Keratinocyte (primary cell): ENCODE data around the gene CETN1. TPM values are rescaled to one million over a fixed set of nuclear protein-coding genes. Genes with fewer than 3 reads are reported as not detected.

Source experiments
- DNase-seq: peaks from one replicate; pipeline ENCODE4 v3.0.0-alpha.2; 2011; ENCODE audit warnings: low read depth, missing footprints, low spot score
- FAIRE-seq: peaks from 2 replicates; lab custom pipeline; 2011; peaks lifted over from hg19 to GRCh38; lab: Jason Lieb, UNC
- H2AFZ ChIP-seq: 2 replicates; pipeline ENCODE4 v1.6.0; 2012; ENCODE audit warnings: low read length, control low read depth, inconsistent platforms; ENCODE audit not compliant: control insufficient read depth
- H3K27ac ChIP-seq: 2 replicates; pipeline ENCODE4 v1.5.1; 2011; ENCODE audit warnings: low read length; ENCODE audit not compliant: control insufficient read depth, insufficient read depth
- H3K27me3 ChIP-seq: 3 replicates; pipeline ENCODE4 v1.6.0; 2011; ENCODE audit warnings: low read length; ENCODE audit not compliant: control insufficient read depth, insufficient read depth; ENCODE audit errors: extremely low read depth
- H3K36me3 ChIP-seq, 2 experiments: 2 replicates in 1 of 2; 3 replicates in 1 of 2; pipeline ENCODE4 v1.5.1; 2011; ENCODE audit warnings: low read length in 2 of 2, mild to moderate bottlenecking in 1 of 2; ENCODE audit not compliant: control insufficient read depth in 2 of 2, insufficient read depth in 2 of 2; ENCODE audit errors: extremely low read depth in 1 of 2
- H3K4me1 ChIP-seq: 3 replicates; pipeline ENCODE4 v1.5.1; 2011; ENCODE audit warnings: low read length; ENCODE audit not compliant: control insufficient read depth, insufficient read depth; ENCODE audit errors: extremely low read depth
- H3K4me2 ChIP-seq: 3 replicates; pipeline ENCODE4 v1.6.0; 2011; ENCODE audit warnings: low read depth, low read length; ENCODE audit not compliant: control insufficient read depth, insufficient read depth; ENCODE audit errors: extremely low read depth
- H3K4me3 ChIP-seq, 3 experiments: fragments of 200-600 bp in 1 of 3; sonication (generic) in 1 of 3; 2 replicates in 2 of 3; 3 replicates in 1 of 3; pipeline ENCODE4 v1.5.1; 2011 to 2016; ENCODE audit warnings: low read length in 3 of 3, mild to moderate bottlenecking in 3 of 3, control low read depth in 2 of 3, inconsistent platforms in 1 of 3, low read depth in 1 of 3, mixed read lengths in 1 of 3, mixed run types in 1 of 3, moderate library complexity in 1 of 3; ENCODE audit not compliant: control insufficient read depth in 2 of 3, insufficient read depth in 2 of 3; ENCODE audit errors: extremely low read depth in 1 of 3
- H3K79me2 ChIP-seq: 2 replicates; pipeline ENCODE4 v1.6.0; 2012; ENCODE audit warnings: low read length; ENCODE audit not compliant: control insufficient read depth, insufficient read depth
- H3K9ac ChIP-seq: 3 replicates; pipeline ENCODE4 v1.6.0; 2011; ENCODE audit warnings: low read length; ENCODE audit not compliant: control insufficient read depth, insufficient read depth; ENCODE audit errors: extremely low read depth
- H3K9me1 ChIP-seq: 3 replicates; pipeline ENCODE4 v1.6.0; 2011; ENCODE audit warnings: low read length; ENCODE audit not compliant: control insufficient read depth, insufficient read depth; ENCODE audit errors: extremely low read depth
- H3K9me3 ChIP-seq: 2 replicates; pipeline ENCODE4 v1.5.1; 2012; ENCODE audit warnings: low read depth, low read length; ENCODE audit not compliant: control insufficient read depth
- H4K20me1 ChIP-seq: 3 replicates; pipeline ENCODE4 v1.6.0; 2011; ENCODE audit warnings: low read length; ENCODE audit not compliant: control insufficient read depth, insufficient read depth; ENCODE audit errors: extremely low read depth
- CTCF ChIP-seq, 3 experiments: IDR thresholded peaks in 1 of 3; conservative IDR thresholded peaks in 1 of 3; optimal IDR thresholded peaks in 1 of 3; 2 replicates in 2 of 3; 3 replicates in 1 of 3; pipeline versions ENCODE3 to v1.5.1; 2011; ENCODE audit warnings: low read length in 3 of 3, mild to moderate bottlenecking in 3 of 3, moderate library complexity in 2 of 3, control low read depth in 1 of 3, inconsistent platforms in 1 of 3; ENCODE audit not compliant: insufficient read depth in 2 of 3; ENCODE audit errors: extremely low read depth in 1 of 3
- EZH2 ChIP-seq: IDR thresholded peaks from one replicate; pipeline ENCODE4 v1.6.1; 2012; ENCODE audit warnings: inconsistent platforms, mild to moderate bottlenecking, low read length, moderate library complexity
- dilution Hi-C: fragments of 300-500 bp; cut with MboI; formaldehyde crosslinking; loops from one replicate; pipeline ENCODE4 v1.7.0; 2020; ENCODE audit warnings: low sequenced_read_pairs; ENCODE audit not compliant: extremely low pct_ligation_motif_present
- polyA plus RNA-seq, 5 experiments: library from polyadenylated mRNA; depleted of rRNA in 3 of 5; stranded (reverse) in 3 of 5; stranded (forward) in 1 of 5; unstranded in 1 of 5; fragments of >200 nt; gene quantifications; 1 replicate in 1 of 5; 2 replicates in 3 of 5; 3 replicates in 1 of 5; pipeline versions ENCODE4 v1.2.1 to v1.2.3, GENCODE V29; 2011 to 2012; ENCODE audit warnings: missing spikeins in 2 of 5, low read depth in 1 of 5, low replicate concordance in 1 of 5

The CETN1 gene
- polyA plus RNA-seq, 1 donor (not counting 4 experiments of a cell fraction or from before 2014, with no cell fraction given) = not detected

- H3K4me2 ChIP-seq = no peak overlapping the region
- H3K9me1 ChIP-seq = no peaks in the 10 kb centered on the region
- dilution Hi-C loops = no loop called here
- H3K27me3 ChIP-seq = no peaks in the 10 kb centered on the region
- H3K4me1 ChIP-seq = no peaks in the 10 kb centered on the region
- H4K20me1 ChIP-seq = no peaks in the 10 kb centered on the region
- no peak for FAIRE-seq
- no peak overlapping the region for H2AFZ ChIP-seq
- H3K9me3 ChIP-seq = no peaks in the 10 kb centered on the region
- H3K4me3 ChIP-seq = no peak overlapping the region
- no peak overlapping the region for H3K9ac ChIP-seq
- no peak for TF ChIP-seq CTCF (optimal IDR thresholded peaks at IDR 0.05 in 1 of 3, IDR thresholded peaks at IDR 0.05 in 1 of 3, conservative IDR thresholded peaks at IDR 0.05 in 1 of 3; ENCODE audit: extremely low read depth in 1 of 3, insufficient read depth in 2 of 3, low read length in 3 of 3)
- no peak for TF ChIP-seq EZH2
- no peak overlapping the region for H3K27ac ChIP-seq
- no peaks in the 10 kb centered on the region for H3K79me2 ChIP-seq
- no peak for DNase-seq
- no peaks in the 10 kb centered on the region for H3K36me3 ChIP-seq
These were observed 7.9 kb upstream of the CETN1 start for GRCh38 chr18:572091-572830.

- H3K9me3 ChIP-seq = no peaks in the 10 kb centered on the region
- no peak overlapping the region for H3K27ac ChIP-seq
- H3K4me2 ChIP-seq = no peak overlapping the region
- no peaks in the 10 kb centered on the region for H3K9me1 ChIP-seq
- H3K27me3 ChIP-seq = no peaks in the 10 kb centered on the region
- H3K4me3 ChIP-seq = no peak overlapping the region
- no peak overlapping the region for H3K9ac ChIP-seq
- no peaks in the 10 kb centered on the region for H3K79me2 ChIP-seq
- TF ChIP-seq EZH2 (no peak), CTCF (optimal IDR thresholded peaks at IDR 0.05 in 1 of 3, IDR thresholded peaks at IDR 0.05 in 1 of 3, conservative IDR thresholded peaks at IDR 0.05 in 1 of 3; ENCODE audit: extremely low read depth in 1 of 3, insufficient read depth in 2 of 3, low read length in 3 of 3) (no peak)
- DNase-seq (no peak), FAIRE-seq (no peak)
- H4K20me1 ChIP-seq = no peaks in the 10 kb centered on the region
- dilution Hi-C loops = no loop called here
- no peaks in the 10 kb centered on the region for H3K36me3 ChIP-seq
- H3K4me1 ChIP-seq = no peaks in the 10 kb centered on the region
- H2AFZ ChIP-seq = no peak overlapping the region
These were observed 7.3 kb upstream of the CETN1 start for GRCh38 chr18:572831-573289.
